ENCODE data around the gene DLEC1.

DLEC1 gene

GRCh38 chr3:38009807-38010591 lies 29.0 kb upstream of the DLEC1 start:
- no peak overlapping the region for H3K9ac ChIP-seq (ENCODE audit: low read depth, low read length, poor library complexity, severe bottlenecking)
- H3K79me2 ChIP-seq (ENCODE audit: insufficient read depth, low read length), result no peaks in the 10 kb centered on the region
- H3K9me3 ChIP-seq (ENCODE audit: insufficient read depth, low read depth, low read length), result no peaks in the 10 kb centered on the region
- H3K4me1 ChIP-seq (ENCODE audit: insufficient read depth, low read length, poor library complexity, severe bottlenecking), result no peaks in the 10 kb centered on the region
- H3K27me3 ChIP-seq (ENCODE audit: insufficient read depth, low read length, poor library complexity, severe bottlenecking), result no peaks in the 10 kb centered on the region
- no peak overlapping the region for H3K4me3 ChIP-seq (ENCODE audit: low read length, poor library complexity, severe bottlenecking)
- peaks cover 7% of the 10 kb centered on the region; the same call in 1 of the 2 replicates for H3K36me3 ChIP-seq (ENCODE audit: insufficient read depth, low read length)
- H4K20me1 ChIP-seq (ENCODE audit: insufficient read depth, low read length, poor library complexity, severe bottlenecking), result no peaks in the 10 kb centered on the region
- H2AFZ ChIP-seq (ENCODE audit: low read length), result no peak overlapping the region
- H3F3A ChIP-seq (ENCODE audit: low read depth), result no peaks in the 10 kb centered on the region
- TF ChIP-seq CTCF (conservative IDR thresholded peaks at IDR 0.05; ENCODE audit: low read length) (no peak), EZH2phosphoT487 (IDR thresholded peaks at IDR 0.05; ENCODE audit: borderline replicate concordance) (no peak)
- H3K4me2 ChIP-seq (ENCODE audit: low read depth, low read length, poor library complexity, severe bottlenecking), result no peak overlapping the region
- no peaks in the 10 kb centered on the region for H3K9me2 ChIP-seq (replicated peaks; ENCODE audit: low read depth, low read length)

- TF ChIP-seq EZH2phosphoT487 (IDR thresholded peaks at IDR 0.05; ENCODE audit: borderline replicate concordance), result no peak
- TF ChIP-seq CTCF (conservative IDR thresholded peaks at IDR 0.05; ENCODE audit: low read length), result no peak
- Histone ChIP-seq H3K36me3 (ENCODE audit: insufficient read depth, low read length) (peaks cover 7% of the 10 kb centered on the region; the same call in 1 of the 2 replicates), H2AFZ (ENCODE audit: low read length) (no peak overlapping the region), H3K4me1 (ENCODE audit: insufficient read depth, low read length, poor library complexity, severe bottlenecking) (no peaks in the 10 kb centered on the region), H3K4me3 (ENCODE audit: low read length, poor library complexity, severe bottlenecking) (no peak overlapping the region), H3K27me3 (ENCODE audit: insufficient read depth, low read length, poor library complexity, severe bottlenecking) (no peaks in the 10 kb centered on the region), H3K9me3 (ENCODE audit: insufficient read depth, low read depth, low read length) (no peaks in the 10 kb centered on the region), H3K9ac (ENCODE audit: low read depth, low read length, poor library complexity, severe bottlenecking) (no peak overlapping the region), H3K4me2 (ENCODE audit: low read depth, low read length, poor library complexity, severe bottlenecking) (no peak overlapping the region), H3K79me2 (ENCODE audit: insufficient read depth, low read length) (no peaks in the 10 kb centered on the region), H3K9me2 (replicated peaks; ENCODE audit: low read depth, low read length) (no peaks in the 10 kb centered on the region), H3F3A (ENCODE audit: low read depth) (no peaks in the 10 kb centered on the region), H4K20me1 (ENCODE audit: insufficient read depth, low read length, poor library complexity, severe bottlenecking) (no peaks in the 10 kb centered on the region)
Observed at GRCh38 chr3:38011111-38011510, 27.9 kb upstream of the DLEC1 start.

DNA sequence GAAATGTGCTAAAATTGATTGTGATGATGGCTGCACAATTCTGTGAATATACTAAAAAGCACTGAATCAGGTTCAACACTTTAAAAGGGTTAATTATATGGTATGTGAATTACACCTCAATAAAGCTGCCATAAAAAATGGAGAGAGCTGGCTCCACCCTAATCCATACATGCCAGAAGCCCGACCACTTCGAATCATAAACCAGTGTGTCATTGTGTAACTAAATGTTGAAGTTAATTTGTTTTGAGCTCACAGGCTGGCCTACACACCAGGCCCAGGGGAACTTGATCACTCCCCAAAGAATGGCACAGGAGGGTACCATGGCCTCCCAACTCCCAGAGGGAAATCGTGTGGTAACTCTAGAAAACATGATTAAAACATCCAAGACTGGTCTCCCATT lies 23.5 kb upstream of the DLEC1 start:
- H3K27me3 ChIP-seq (ENCODE audit: insufficient read depth, low read length, poor library complexity, severe bottlenecking), result no peaks in the 10 kb centered on the region
- no peaks in the 10 kb centered on the region for H3K79me2 ChIP-seq (ENCODE audit: insufficient read depth, low read length)
- H3K4me2 ChIP-seq (ENCODE audit: low read depth, low read length, poor library complexity, severe bottlenecking), result no peak overlapping the region
- H3K4me3 ChIP-seq (ENCODE audit: low read length, poor library complexity, severe bottlenecking), result no peak overlapping the region
- H3K9me2 ChIP-seq (replicated peaks; ENCODE audit: low read depth, low read length), result no peaks in the 10 kb centered on the region
- no peaks in the 10 kb centered on the region for H3F3A ChIP-seq (ENCODE audit: low read depth)
- no peak for TF ChIP-seq EZH2phosphoT487 (IDR thresholded peaks at IDR 0.05; ENCODE audit: borderline replicate concordance)
- TF ChIP-seq CTCF (conservative IDR thresholded peaks at IDR 0.05; ENCODE audit: low read length), result no peak
- no peaks in the 10 kb centered on the region for H3K36me3 ChIP-seq (ENCODE audit: insufficient read depth, low read length)
- H2AFZ ChIP-seq (ENCODE audit: low read length), result no peak overlapping the region
- H3K9ac ChIP-seq (ENCODE audit: low read depth, low read length, poor library complexity, severe bottlenecking), result no peak overlapping the region
- H3K4me1 ChIP-seq (ENCODE audit: insufficient read depth, low read length, poor library complexity, severe bottlenecking), result no peaks in the 10 kb centered on the region
- H4K20me1 ChIP-seq (ENCODE audit: insufficient read depth, low read length, poor library complexity, severe bottlenecking), result no peaks in the 10 kb centered on the region
- H3K9me3 ChIP-seq (ENCODE audit: insufficient read depth, low read depth, low read length), result no peaks in the 10 kb centered on the region

Measured in Loucy (cell line).